ENCODE results near the gene TAP2.
A peak's percentile ranks its signal among the peaks of the same experiment; 100 is the strongest.

- TF ChIP-seq, protein P1, sequence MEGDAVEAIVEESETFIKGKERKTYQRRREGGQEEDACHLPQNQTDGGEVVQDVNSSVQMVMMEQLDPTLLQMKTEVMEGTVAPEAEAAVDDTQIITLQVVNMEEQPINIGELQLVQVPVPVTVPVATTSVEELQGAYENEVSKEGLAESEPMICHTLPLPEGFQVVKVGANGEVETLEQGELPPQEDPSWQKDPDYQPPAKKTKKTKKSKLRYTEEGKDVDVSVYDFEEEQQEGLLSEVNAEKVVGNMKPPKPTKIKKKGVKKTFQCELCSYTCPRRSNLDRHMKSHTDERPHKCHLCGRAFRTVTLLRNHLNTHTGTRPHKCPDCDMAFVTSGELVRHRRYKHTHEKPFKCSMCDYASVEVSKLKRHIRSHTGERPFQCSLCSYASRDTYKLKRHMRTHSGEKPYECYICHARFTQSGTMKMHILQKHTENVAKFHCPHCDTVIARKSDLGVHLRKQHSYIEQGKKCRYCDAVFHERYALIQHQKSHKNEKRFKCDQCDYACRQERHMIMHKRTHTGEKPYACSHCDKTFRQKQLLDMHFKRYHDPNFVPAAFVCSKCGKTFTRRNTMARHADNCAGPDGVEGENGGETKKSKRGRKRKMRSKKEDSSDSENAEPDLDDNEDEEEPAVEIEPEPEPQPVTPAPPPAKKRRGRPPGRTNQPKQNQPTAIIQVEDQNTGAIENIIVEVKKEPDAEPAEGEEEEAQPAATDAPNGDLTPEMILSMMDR (IDR thresholded peaks at IDR 0.05; ENCODE audit: low read length), result peak; percentile 67
- TF ChIP-seq EZH2 (IDR thresholded peaks at IDR 0.05; ENCODE audit: borderline replicate concordance, low read length), result no peak
Observed at GRCh38 chr6:32885698-32886286, 47.3 kb upstream of the TAP2 start.

Data from OCI-LY1 (cell line).